T-cell (primary cell): ENCODE results near the gene SUGCT. TPM values are rescaled to one million over a fixed set of nuclear protein-coding genes. Genes with fewer than 3 reads are reported as not detected.
"Not testable (repeated sequence)": the region's sequence is repeated elsewhere in the genome, so short reads cannot be mapped to it uniquely, and the experiment has no call there.

Experiments
- ATAC-seq, 4 experiments: fragments of 200-7000 bp in 3 of 4; fragments of 150-1000 bp in 1 of 4; cut with Tn5 transposase; replicated peaks in 1 of 4; 1 replicate in 3 of 4; 2 replicates in 1 of 4; pipeline ENCODE4 v1.10.0; 2021; ENCODE audit warnings: moderate library complexity in 3 of 4, mild to moderate bottlenecking in 2 of 4, moderate number of reproducible peaks in 1 of 4
- CTCF ChIA-PET, 2 donors: fragments of 300-600 bp; sonication (Branson Sonifier 250); formaldehyde crosslinking; loops; one replicate each; lab custom pipeline; 2022; ENCODE audit warnings: antibody characterized with exemption in 2 of 2; lab: Charles Lee
- POLR2A ChIA-PET, 2 donors: fragments of 300-600 bp; sonication (Branson Sonifier 250); formaldehyde crosslinking; loops; one replicate each; lab custom pipeline; 2022; ENCODE audit warnings: antibody characterized with exemption in 2 of 2; lab: Charles Lee
- DNase-seq, 35 experiments: peaks; one replicate each; pipeline versions ENCODE4 v3.0.0 to v3.0.0-alpha.2; 2013 to 2023
- H3K27ac ChIP-seq: one replicate; pipeline ENCODE4 v1.5.1; 2013; ENCODE audit warnings: low read length
- H3K27me3 ChIP-seq, 2 experiments: replicated peaks in 1 of 2; 1 replicate in 1 of 2; 2 replicates in 1 of 2; pipeline versions ENCODE4 v1.6.1 to v1.7.0; 2013; ENCODE audit warnings: low read length in 1 of 2, mixed read lengths in 1 of 2; ENCODE audit not compliant: control insufficient read depth in 2 of 2, insufficient read depth in 2 of 2; ENCODE audit errors: extremely low read depth in 1 of 2
- H3K36me3 ChIP-seq, 2 donors: 1 replicate in 1 of 2; 2 replicates in 1 of 2; pipeline versions ENCODE4 v1.6.1 to v1.7.0; 2013; ENCODE audit warnings: low read length in 1 of 2; ENCODE audit not compliant: control insufficient read depth in 2 of 2, insufficient read depth in 1 of 2; ENCODE audit errors: extremely low read depth in 1 of 2
- H3K4me1 ChIP-seq, 2 experiments: 1 replicate in 1 of 2; 2 replicates in 1 of 2; pipeline versions ENCODE4 v1.6.1 to v1.7.0; 2013; ENCODE audit warnings: low read length in 2 of 2, mixed read lengths in 1 of 2; ENCODE audit not compliant: insufficient read depth in 2 of 2, control insufficient read depth in 1 of 2; ENCODE audit errors: extremely low read depth in 1 of 2
- H3K4me3 ChIP-seq, 2 donors: 1 replicate in 1 of 2; 2 replicates in 1 of 2; pipeline versions ENCODE4 v1.5.1 to v1.7.0; 2013; ENCODE audit warnings: mild to moderate bottlenecking in 2 of 2, low read length in 1 of 2, moderate library complexity in 1 of 2; ENCODE audit not compliant: control insufficient read depth in 1 of 2; ENCODE audit errors: extremely low read depth in 1 of 2
- H3K9me3 ChIP-seq: 2 replicates; pipeline ENCODE4 v1.7.0; 2013
- H3K27ac Mint-ChIP-seq, 2 donors: one replicate each; pipeline ENCODE4 v1.8.0; 2020 to 2021; ENCODE audit warnings: mild to moderate bottlenecking in 2 of 2, mixed read lengths in 2 of 2
- H3K27me3 Mint-ChIP-seq, 2 donors: one replicate each; pipeline ENCODE4 v1.8.0; 2021 to 2022; ENCODE audit warnings: mixed read lengths in 2 of 2
- H3K36me3 Mint-ChIP-seq: one replicate; pipeline ENCODE4 v1.8.0; 2021; ENCODE audit warnings: mixed read lengths
- H3K4me1 Mint-ChIP-seq, 3 donors: one replicate each; pipeline ENCODE4 v1.8.0; 2020 to 2022; ENCODE audit warnings: mixed read lengths in 3 of 3, mild to moderate bottlenecking in 1 of 3
- H3K4me3 Mint-ChIP-seq, 3 donors: one replicate each; pipeline ENCODE4 v1.8.0; 2020 to 2022; ENCODE audit warnings: mild to moderate bottlenecking in 3 of 3, mixed read lengths in 3 of 3, moderate library complexity in 3 of 3
- H3K9me3 Mint-ChIP-seq, 3 donors: one replicate each; pipeline ENCODE4 v1.8.0; 2020 to 2022; ENCODE audit warnings: mixed read lengths in 3 of 3
- WGBS: methylation state at CpG from one replicate; pipeline ENCODE4 v1.1.5; 2013; ENCODE audit warnings: missing lambda C conversion rate; ENCODE audit not compliant: insufficient coverage; 5-methylcytosine and 5-hydroxymethylcytosine counted together
- total RNA-seq, 35 experiments: library from RNA in 6 of 35; stranded (reverse) in 6 of 35; fragments of 120-200 nt in 1 of 35; gene quantifications; one replicate each; pipeline versions ENCODE4 v1.2.1 to v1.2.4 and lab custom pipeline; 2013 to 2026

The SUGCT gene
- total RNA-seq, 5 donors from 2014 or later (not counting 1 experiment from before 2014, with no cell fraction given) = 1.3 to 3.1 (median 2.3) TPM

DNA sequence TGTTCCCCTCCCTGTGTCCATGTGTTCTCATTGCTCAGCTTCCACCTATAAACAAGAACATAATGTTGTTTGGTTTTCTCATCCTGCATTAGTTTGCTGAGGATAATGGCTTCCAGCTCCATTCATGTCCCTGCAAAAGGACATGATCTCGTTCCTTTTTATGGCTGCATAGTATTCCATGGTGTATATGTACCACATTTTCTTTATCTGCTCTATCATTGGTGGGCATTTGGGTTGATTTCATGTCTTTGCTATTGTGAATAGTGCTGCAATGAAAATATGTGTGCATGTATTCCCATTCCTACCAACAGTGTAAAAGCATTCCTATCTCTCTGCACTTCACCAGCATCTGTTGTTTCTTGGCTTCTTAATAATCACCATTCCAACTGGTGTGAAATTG is 516.1 kb downstream of the SUGCT start:
- WGBS = no CpG with 5 or more reads among the region's 1 CpG
- CTCF ChIA-PET = not testable (repeated sequence)

DNA sequence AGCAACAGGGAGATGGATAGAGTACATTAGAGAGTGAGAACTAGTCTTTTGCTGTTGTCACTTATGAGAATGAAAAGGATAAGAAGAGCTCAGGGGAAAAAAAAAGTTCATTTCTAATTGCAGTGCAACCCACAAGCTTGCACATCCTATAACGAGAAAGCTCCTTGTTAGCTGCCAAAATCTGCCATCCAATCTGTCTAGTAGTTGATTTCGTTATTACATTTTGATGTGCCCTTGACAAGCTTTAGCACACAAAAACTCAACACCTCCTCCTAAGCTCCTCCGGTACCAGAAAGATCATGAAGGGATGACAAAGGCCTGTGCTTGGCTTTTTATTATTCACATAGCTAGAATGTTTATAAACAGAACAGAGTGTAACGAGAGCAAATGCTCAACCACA is 519.4 kb downstream of the SUGCT start:
- ATAC-seq = no peak
- H3K4me3 ChIP-seq = no peak overlapping the region
- ChIA-PET CTCF (no interaction called here), POLR2A (no interaction called here)
- Mint-ChIP-seq H3K4me1 (peaks cover 0 to 16% (median 0%) of the 10 kb centered on the region in 3 donors), H3K36me3 (no peaks in the 10 kb centered on the region), H3K27ac (no peak overlapping the region), H3K9me3 (peaks cover 3 to 23% (median 4%) of the 10 kb centered on the region in 3 donors), H3K27me3 (peaks cover 0 to 6% of the 10 kb centered on the region in 2 donors), H3K4me3 (no peak overlapping the region)
- no peak overlapping the region for H3K27ac ChIP-seq
- no peaks in the 10 kb centered on the region for H3K4me1 ChIP-seq
- no peak for DNase-seq
- 64% methylated on average over 2 of the region's 4 CpGs for WGBS
- H3K27me3 ChIP-seq = no peaks in the 10 kb centered on the region
- no peaks in the 10 kb centered on the region for H3K36me3 ChIP-seq
- no peaks in the 10 kb centered on the region for H3K9me3 ChIP-seq

More for the DNA sequence above, 516.1 kb downstream of the SUGCT start:
- H3K9me3 ChIP-seq, H3K36me3 Mint-ChIP-seq, H3K4me1 ChIP-seq, POLR2A ChIA-PET, H3K4me3 Mint-ChIP-seq, H3K36me3 ChIP-seq, ATAC-seq, H3K27ac Mint-ChIP-seq, H3K27me3 Mint-ChIP-seq, DNase-seq, H3K27me3 ChIP-seq, H3K4me3 ChIP-seq, H3K27ac ChIP-seq: not testable (repeated sequence)
- peaks cover 3 to 23% (median 4%) of the 10 kb centered on the region in 3 donors for H3K9me3 Mint-ChIP-seq
- H3K4me1 Mint-ChIP-seq = peaks cover 0 to 16% (median 0%) of the 10 kb centered on the region in 3 donors

DNA sequence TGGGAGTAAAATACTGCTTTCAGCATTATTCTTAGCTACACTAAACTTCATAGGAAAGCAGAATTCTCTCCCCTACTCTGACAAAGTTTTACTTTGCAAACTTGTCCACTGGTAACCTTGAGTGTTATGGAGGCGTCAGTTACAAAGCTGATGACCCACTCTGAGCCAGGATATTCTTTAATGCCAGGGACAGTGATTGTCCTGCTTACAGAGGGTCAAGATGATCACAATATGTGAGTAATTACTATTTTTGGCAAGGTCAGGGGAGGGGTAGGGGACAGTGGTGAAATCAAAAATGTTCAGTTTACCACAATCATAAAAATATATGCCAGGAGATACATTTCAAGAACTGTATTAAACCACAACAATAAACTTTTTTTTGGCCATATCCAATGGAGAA is 520.6 kb downstream of the SUGCT start:
- Histone ChIP-seq H3K4me3 (no peak overlapping the region), H3K27ac (no peak overlapping the region), H3K9me3 (no peaks in the 10 kb centered on the region), H3K4me1 (no peaks in the 10 kb centered on the region), H3K27me3 (no peaks in the 10 kb centered on the region), H3K36me3 (no peaks in the 10 kb centered on the region)
- ChIA-PET CTCF (no interaction called here), POLR2A (no interaction called here)
- Mint-ChIP-seq H3K4me3 (no peak overlapping the region), H3K27ac (no peak overlapping the region), H3K36me3 (no peaks in the 10 kb centered on the region), H3K4me1 (peaks cover 0 to 16% (median 0%) of the 10 kb centered on the region in 3 donors), H3K9me3 (peaks cover 3 to 26% (median 4%) of the 10 kb centered on the region in 3 donors), H3K27me3 (peaks cover 0 to 6% of the 10 kb centered on the region in 2 donors)
- ATAC-seq = no peak
- WGBS = no CpG with 5 or more reads among the region's 1 CpG
- no peak for DNase-seq

DNA sequence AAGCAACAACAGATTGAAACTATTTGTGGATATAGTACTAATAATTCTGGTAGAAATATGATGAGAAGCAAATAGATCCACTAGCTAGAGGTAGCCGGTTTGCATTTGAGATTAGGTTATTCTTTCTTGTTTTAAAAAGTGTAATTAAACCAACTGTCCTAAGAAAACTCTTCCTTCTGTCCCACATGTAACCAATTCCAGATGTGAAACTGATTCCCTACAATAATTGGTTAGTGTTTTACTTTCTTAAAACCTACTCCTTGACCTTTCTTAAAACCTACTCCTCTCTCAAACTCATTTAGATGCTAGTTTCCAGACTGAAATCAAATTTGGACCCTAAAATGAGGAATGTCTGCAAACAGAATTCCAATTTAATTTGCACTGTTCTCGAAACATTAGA is 521.5 kb downstream of the SUGCT start:
- Mint-ChIP-seq H3K36me3 (no peaks in the 10 kb centered on the region), H3K27ac (no peak overlapping the region), H3K4me3 (no peak overlapping the region), H3K4me1 (peaks cover 0 to 11% (median 0%) of the 10 kb centered on the region in 3 donors), H3K27me3 (peaks cover 0 to 3% of the 10 kb centered on the region in 2 donors), H3K9me3 (peaks cover 0 to 21% (median 2%) of the 10 kb centered on the region in 3 donors)
- Histone ChIP-seq H3K4me1 (no peaks in the 10 kb centered on the region), H3K27ac (no peak overlapping the region), H3K36me3 (no peaks in the 10 kb centered on the region), H3K27me3 (no peaks in the 10 kb centered on the region), H3K9me3 (no peaks in the 10 kb centered on the region), H3K4me3 (no peak overlapping the region)
- CTCF ChIA-PET = no interaction called here
- WGBS = no CpG with 5 or more reads among the region's 2 CpGs
- no peak for ATAC-seq
- POLR2A ChIA-PET = no interaction called here
- DNase-seq = no peak

DNA sequence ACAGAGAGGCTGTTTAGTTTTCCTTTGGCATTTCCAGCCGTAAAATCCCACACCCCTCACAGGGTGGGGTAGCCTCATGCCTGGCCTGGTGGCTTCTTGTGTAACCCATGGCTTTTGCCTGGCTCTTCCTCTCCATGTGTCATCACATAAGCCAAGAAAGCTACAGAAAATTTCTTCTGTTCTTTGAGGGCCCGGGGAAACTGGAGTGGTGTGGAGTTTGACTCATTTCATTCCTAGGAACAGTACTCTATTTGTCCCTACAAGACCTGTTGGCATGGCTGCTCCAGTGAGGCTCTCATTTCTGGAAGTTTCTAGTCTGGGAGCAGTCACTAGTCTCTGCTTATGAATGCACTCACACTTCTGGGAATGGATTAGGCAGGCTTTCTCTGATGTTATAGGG is 523.9 kb downstream of the SUGCT start:
- CTCF ChIA-PET = no interaction called here
- no peak overlapping the region for H3K4me3 ChIP-seq

DNA sequence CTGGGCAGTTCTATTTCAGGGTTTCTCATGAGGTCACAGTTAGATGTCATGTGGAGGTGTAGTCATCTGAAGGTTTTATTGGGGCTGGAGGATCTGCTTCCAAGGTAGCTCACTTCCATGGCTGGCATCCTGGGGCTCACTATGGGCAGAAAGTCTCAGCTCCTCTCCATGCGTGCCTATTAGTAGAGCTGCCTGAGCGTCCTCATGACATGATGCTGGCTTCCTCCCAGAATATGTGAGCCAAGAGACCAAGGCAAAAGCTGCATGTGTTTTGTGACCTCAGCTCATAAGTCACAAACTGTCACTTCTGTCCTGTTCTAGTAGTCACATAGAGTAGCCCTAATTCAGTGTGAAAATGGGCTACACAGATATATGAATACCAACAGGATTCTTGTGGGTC is 524.4 kb downstream of the SUGCT start:
- ATAC-seq = no peak
- Mint-ChIP-seq H3K4me1 (no peaks in the 10 kb centered on the region), H3K27me3 (no peaks in the 10 kb centered on the region), H3K36me3 (no peaks in the 10 kb centered on the region), H3K4me3 (no peak overlapping the region), H3K27ac (no peak overlapping the region), H3K9me3 (peaks cover 0 to 8% (median 2%) of the 10 kb centered on the region in 3 donors)
- no peak overlapping the region for H3K27ac ChIP-seq
- H3K9me3 ChIP-seq = no peaks in the 10 kb centered on the region
- ChIA-PET CTCF (no interaction called here), POLR2A (no interaction called here)
- no peaks in the 10 kb centered on the region for H3K4me1 ChIP-seq
- 81% methylated on average over 2 of the region's 2 CpGs for WGBS
- no peak for DNase-seq
- H3K36me3 ChIP-seq = no peaks in the 10 kb centered on the region
- H3K27me3 ChIP-seq = no peaks in the 10 kb centered on the region
- H3K4me3 ChIP-seq = no peak overlapping the region

More for the DNA sequence above, 523.9 kb downstream of the SUGCT start:
- ATAC-seq (no peak), DNase-seq (no peak)
- no peak overlapping the region for H3K4me3 Mint-ChIP-seq
- H3K4me1 Mint-ChIP-seq = no peaks in the 10 kb centered on the region
- no peaks in the 10 kb centered on the region for H3K4me1 ChIP-seq
- H3K36me3 Mint-ChIP-seq = no peaks in the 10 kb centered on the region
- peaks cover 0 to 8% (median 2%) of the 10 kb centered on the region in 3 donors for H3K9me3 Mint-ChIP-seq
- H3K27ac Mint-ChIP-seq = no peak overlapping the region
- WGBS = no CpG with 5 or more reads among the region's 2 CpGs
- H3K27me3 Mint-ChIP-seq = no peaks in the 10 kb centered on the region
- H3K36me3 ChIP-seq = no peaks in the 10 kb centered on the region
- no peaks in the 10 kb centered on the region for H3K27me3 ChIP-seq
- no peaks in the 10 kb centered on the region for H3K9me3 ChIP-seq
- POLR2A ChIA-PET = no interaction called here
- H3K27ac ChIP-seq = no peak overlapping the region

DNA sequence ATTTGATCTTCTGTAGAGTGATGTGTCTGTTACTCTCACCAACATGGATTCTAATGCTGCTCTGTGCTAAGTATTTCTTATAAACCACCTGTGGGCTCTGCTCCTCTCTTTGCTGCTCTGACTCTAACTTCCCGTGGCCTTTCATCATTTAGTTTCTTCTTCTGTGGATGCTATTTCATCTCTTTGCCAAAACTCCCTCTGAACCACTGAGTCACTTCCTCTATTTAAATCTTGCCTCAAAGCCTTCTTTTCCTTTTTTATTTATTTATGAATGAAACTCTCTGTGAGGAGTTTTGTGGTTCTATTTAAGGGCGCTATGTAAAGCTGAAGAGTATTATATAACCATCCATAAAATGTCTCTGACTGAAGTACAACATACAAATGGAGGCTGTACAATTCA is 538.5 kb downstream of the SUGCT start:
- no peaks in the 10 kb centered on the region for H3K9me3 ChIP-seq
- ChIA-PET POLR2A (no interaction called here), CTCF (no interaction called here)
- Mint-ChIP-seq H3K9me3 (peaks cover 0 to 7% (median 0%) of the 10 kb centered on the region in 3 donors), H3K27me3 (no peaks in the 10 kb centered on the region), H3K27ac (no peak overlapping the region), H3K36me3 (no peaks in the 10 kb centered on the region), H3K4me3 (no peak overlapping the region), H3K4me1 (peaks cover 0 to 6% (median 2%) of the 10 kb centered on the region in 3 donors)
- no peak overlapping the region for H3K4me3 ChIP-seq
- no peaks in the 10 kb centered on the region for H3K36me3 ChIP-seq
- H3K4me1 ChIP-seq = no peaks in the 10 kb centered on the region
- no CpG with 5 or more reads among the region's 2 CpGs for WGBS
- ATAC-seq (no peak), DNase-seq (no peak)
- H3K27ac ChIP-seq = no peak overlapping the region
- H3K27me3 ChIP-seq = no peaks in the 10 kb centered on the region
